HepG2 (cell line): ENCODE data around the gene TGM1. TPM values are rescaled to one million over a fixed set of nuclear protein-coding genes. Genes with fewer than 3 reads are reported as not detected.

Source experiments
- DPF2 ChIP-seq: sonication (generic); formaldehyde crosslinking; IDR thresholded peaks from 2 replicates; pipeline ENCODE4 v1.4.0; 2020; ENCODE audit warnings: mild to moderate bottlenecking, low read depth, missing genetic modification reagents, borderline replicate concordance
- DR1 ChIP-seq: sonication (generic); formaldehyde crosslinking; IDR thresholded peaks from 2 replicates; pipeline ENCODE4 v1.8.0; 2021; ENCODE audit warnings: mild to moderate bottlenecking, missing genetic modification reagents, inconsistent platforms
- FIP1L1 ChIP-seq: fragments of 200-400 bp; formaldehyde crosslinking; IDR thresholded peaks from 2 replicates; pipeline ENCODE4 v1.6.1; 2018; ENCODE audit warnings: low read depth, mild to moderate bottlenecking, low read length, moderate library complexity, borderline replicate concordance; ENCODE audit not compliant: insufficient read depth
- FOXM1 ChIP-seq: sonication (generic); formaldehyde crosslinking; IDR thresholded peaks from 2 replicates; pipeline ENCODE4 v1.5.0; 2020; ENCODE audit warnings: missing genetic modification reagents
- HOXA5 ChIP-seq: sonication (generic); formaldehyde crosslinking; IDR thresholded peaks from 2 replicates; pipeline ENCODE4 v1.4.0; 2020; ENCODE audit warnings: missing genetic modification reagents
- KLF11 ChIP-seq: IDR thresholded peaks from 2 replicates; pipeline ENCODE4 v1.6.1; 2016; ENCODE audit warnings: missing compliant biosample characterization
- PPARG ChIP-seq: conservative IDR thresholded peaks from 2 replicates; pipeline ENCODE4 v1.6.1; 2016; ENCODE audit warnings: missing biosample characterization, missing genetic modification reagents
- SALL2 ChIP-seq: sonication (generic); formaldehyde crosslinking; IDR thresholded peaks from 2 replicates; pipeline ENCODE4 v1.8.1; 2023; ENCODE audit warnings: mild to moderate bottlenecking, missing genetic modification reagents, inconsistent platforms
- SMAD9 ChIP-seq: sonication (generic); formaldehyde crosslinking; IDR thresholded peaks from 2 replicates; pipeline ENCODE4 v1.5.1; 2020; ENCODE audit warnings: mild to moderate bottlenecking, missing genetic modification reagents
- SMARCE1 ChIP-seq: fragments of 450-650 bp; IDR thresholded peaks from 2 replicates; pipeline ENCODE4 v1.6.1; 2017; ENCODE audit warnings: borderline replicate concordance
- TBX2 ChIP-seq: sonication (generic); formaldehyde crosslinking; IDR thresholded peaks from 2 replicates; pipeline ENCODE4 v1.5.0; 2020; ENCODE audit warnings: missing genetic modification reagents, mild to moderate bottlenecking, borderline replicate concordance
- ZFP36L2 ChIP-seq: sonication (generic); formaldehyde crosslinking; IDR thresholded peaks from 2 replicates; pipeline ENCODE4 v1.4.0; 2020; ENCODE audit warnings: missing genetic modification reagents
- ZNF207 ChIP-seq: fragments of 450-650 bp; IDR thresholded peaks from 2 replicates; pipeline ENCODE4 v1.6.1; 2016; ENCODE audit warnings: antibody characterized with exemption, borderline replicate concordance
- ZNF225 ChIP-seq: sonication (generic); formaldehyde crosslinking; IDR thresholded peaks from 2 replicates; pipeline ENCODE4 v1.4.0; 2020; ENCODE audit warnings: mild to moderate bottlenecking, missing genetic modification reagents
- ZNF230 ChIP-seq: sonication (generic); formaldehyde crosslinking; IDR thresholded peaks from 2 replicates; pipeline ENCODE4 v1.4.0; 2020; ENCODE audit warnings: mild to moderate bottlenecking, missing genetic modification reagents
- ZNF512 ChIP-seq: sonication (generic); formaldehyde crosslinking; IDR thresholded peaks from 2 replicates; pipeline ENCODE4 v1.4.0; 2020; ENCODE audit warnings: mild to moderate bottlenecking, missing genetic modification reagents
- ZNF574 ChIP-seq: sonication (generic); formaldehyde crosslinking; IDR thresholded peaks from 2 replicates; pipeline ENCODE4 v1.4.0; 2020; ENCODE audit warnings: missing genetic modification reagents
- ZNF670 ChIP-seq: sonication (generic); formaldehyde crosslinking; IDR thresholded peaks from 2 replicates; pipeline ENCODE4 v1.8.0; 2022; ENCODE audit warnings: mild to moderate bottlenecking, missing genetic modification reagents, borderline replicate concordance
- ZNF687 ChIP-seq: sonication (generic); formaldehyde crosslinking; IDR thresholded peaks from 2 replicates; pipeline ENCODE4 v1.5.1; 2020; ENCODE audit warnings: mild to moderate bottlenecking, missing genetic modification reagents, moderate library complexity
- ZSCAN5A ChIP-seq: sonication (generic); formaldehyde crosslinking; IDR thresholded peaks from 2 replicates; pipeline ENCODE4 v1.8.0; 2022; ENCODE audit warnings: mild to moderate bottlenecking, missing genetic modification reagents, borderline replicate concordance
- polyA plus RNA-seq, 8 experiments: library from polyadenylated mRNA; depleted of rRNA in 3 of 8; stranded (reverse) in 7 of 8; unstranded in 1 of 8; fragments of >200 nt; fragmentation: Illumina TruSeq in 4 of 8; extraction: Trizol in 4 of 8; gene quantifications; 2 replicates each; pipeline versions ENCODE4 v1.2.1 to v1.2.3, GENCODE V29; 2011 to 2016; ENCODE audit warnings: low read depth in 4 of 8, missing spikeins in 1 of 8, mixed read lengths in 1 of 8; ENCODE audit not compliant: insufficient read depth in 1 of 8
- total RNA-seq, 5 experiments: library from RNA; depleted of rRNA; stranded (reverse); fragments of >200 nt; fragmentation: Illumina TruSeq; extraction: Trizol; gene quantifications; 2 replicates each; pipeline ENCODE4 v1.2.3, GENCODE V29; 2016; ENCODE audit warnings: low read depth in 1 of 5

The TGM1 gene
- total and polyA plus RNA-seq, 2 of the 13 experiments (the other 11 are each of a cell fraction or from before 2014, with no cell fraction given), result 3.2 to 10.6 TPM

- TF ChIP-seq ZNF574 (CRISPR knock-in tag) (peak; percentile 100), ZNF207 (no peak), FIP1L1 (peak; percentile 99), ZNF225 (CRISPR knock-in tag) (peak; percentile 98), KLF11 (CRISPR knock-in tag) (peak; percentile 75; the same call in 1 of the 2 replicates), SMAD9 (CRISPR knock-in tag) (peak; percentile 98), ZFP36L2 (peak; percentile 44; the same call in 1 of the 2 replicates), TBX2 (peak; percentile 98), FOXM1 (CRISPR knock-in tag) (peak; percentile 91), ZSCAN5A (CRISPR knock-in tag) (peak; percentile 99), ZNF687 (CRISPR knock-in tag) (peak; percentile 100), PPARG (CRISPR knock-in tag) (peak; percentile 85), HOXA5 (CRISPR knock-in tag) (peak; percentile 99), SALL2 (CRISPR knock-in tag) (peak; percentile 100), ZNF670 (no peak; the same call in 1 of the 2 replicates), SMARCE1 (no peak), DPF2 (CRISPR knock-in tag) (no peak), DR1 (CRISPR knock-in tag) (peak; percentile 90; the same call in 1 of the 2 replicates), ZNF230 (CRISPR knock-in tag) (peak; percentile 94; the same call in 1 of the 2 replicates), ZNF512 (peak; percentile 84; the same call in 1 of the 2 replicates)
Measured at GRCh38 chr14:24271134-24271833, 8.3 kb upstream of the TGM1 start, which contains the start of gene RABGGTA (continued).
